Bronchial epithelial cell (primary cell): ENCODE data around the gene MSH3. TPM values are rescaled to one million over a fixed set of nuclear protein-coding genes. Genes with fewer than 3 reads are reported as not detected.

Experiments used
- DNase-seq: peaks from one replicate; pipeline ENCODE4 v3.0.0-alpha.2; 2010; ENCODE audit warnings: low read depth
- FAIRE-seq: peaks from 2 replicates; lab custom pipeline; 2011; peaks lifted over from hg19 to GRCh38; lab: Jason Lieb, UNC
- H3K27me3 ChIP-seq: 2 replicates; pipeline ENCODE4 v1.5.1; 2011; ENCODE audit warnings: low read length; ENCODE audit not compliant: control insufficient read depth, insufficient read depth
- H3K36me3 ChIP-seq: 2 replicates; pipeline ENCODE4 v1.5.1; 2011; ENCODE audit warnings: low read length; ENCODE audit not compliant: control insufficient read depth, insufficient read depth
- H3K4me3 ChIP-seq: 2 replicates; pipeline ENCODE4 v1.5.1; 2011; ENCODE audit warnings: mild to moderate bottlenecking, low read depth, low read length, control low read depth
- CTCF ChIP-seq: IDR thresholded peaks from 2 replicates; pipeline ENCODE4 v1.5.1; 2011; ENCODE audit warnings: mild to moderate bottlenecking, moderate library complexity, low read length, control low read depth, inconsistent platforms; ENCODE audit not compliant: insufficient read depth, severe bottlenecking
- total RNA-seq: library from RNA; depleted of rRNA; stranded (reverse); fragments of >200 nt; gene quantifications from 2 replicates; pipeline ENCODE4 v1.2.1, GENCODE V29; 2014

The MSH3 gene
- total RNA-seq, 1 donor from 2014 or later: 11.8 TPM

DNA sequence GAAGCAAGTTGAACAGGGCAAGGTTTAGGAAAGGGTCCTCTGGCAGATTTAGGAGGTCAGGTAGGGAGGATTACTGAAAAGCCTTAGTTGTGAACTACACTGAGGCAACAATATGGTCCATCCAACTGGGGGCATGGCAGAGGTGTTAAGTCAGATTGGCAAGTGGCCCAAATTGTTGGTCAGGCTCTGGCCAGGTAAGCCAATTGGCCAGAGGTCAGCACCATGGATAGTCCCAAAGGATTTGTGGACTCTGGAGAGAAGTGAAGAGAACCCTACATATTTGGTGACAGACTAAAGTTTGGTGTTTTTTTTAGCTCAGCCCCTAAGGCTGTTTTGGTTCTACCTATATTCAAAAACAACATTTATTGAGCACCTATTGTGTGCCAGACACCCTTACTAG lies 266.6 kb downstream of the MSH3 start:
- H3K36me3 ChIP-seq: no peaks in the 10 kb centered on the region
- no peak overlapping the region for H3K4me3 ChIP-seq
- TF ChIP-seq CTCF: no peak
- DNase-seq: no peak
- no peak for FAIRE-seq
- H3K27me3 ChIP-seq: no peaks in the 10 kb centered on the region

- no peaks in the 10 kb centered on the region for H3K27me3 ChIP-seq
- H3K36me3 ChIP-seq: no peaks in the 10 kb centered on the region
- no peak overlapping the region for H3K4me3 ChIP-seq
- TF ChIP-seq CTCF: no peak
- FAIRE-seq (no peak), DNase-seq (no peak)
Observed at GRCh38 chr5:80925931-80926330, 271.5 kb downstream of the MSH3 start.

Other genes starting within 250 kb of the MSH3 start
- 16.8 and 22.9 TPM in 2 replicates for gene ZFYVE16, start 246.6 kb upstream of the MSH3 start, total RNA-seq
- gene FAM151B, start 166.6 kb upstream of the MSH3 start, total RNA-seq: 0.79 and 2.0 TPM in 2 replicates
- gene ANKRD34B, start 84.4 kb upstream of the MSH3 start, total RNA-seq: not detected in 2 replicates
- gene DHFR, start 331 bp downstream of the MSH3 start, total RNA-seq: 1.8 and 2.0 TPM in 2 replicates